Measurements from ENCODE around the gene MCCC2.

DNA sequence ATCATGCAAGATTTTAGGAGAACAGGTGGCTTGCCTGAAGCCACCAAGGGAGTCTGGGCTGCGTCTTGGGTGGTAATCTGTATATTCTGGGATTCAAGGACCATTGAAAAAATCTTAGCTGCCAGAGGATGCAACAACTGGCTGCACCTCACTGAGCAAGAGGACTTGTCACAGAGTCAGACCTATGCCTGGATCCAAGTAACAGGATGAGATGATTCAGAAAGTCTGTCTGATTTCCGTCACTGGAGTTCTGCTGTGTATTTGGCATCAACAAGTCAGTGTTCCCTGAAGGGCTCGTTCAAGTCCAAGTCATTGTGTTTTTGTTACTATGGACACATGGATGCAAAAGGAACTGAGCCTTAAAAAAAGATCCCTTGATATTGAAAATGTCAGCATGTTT is 94.2 kb downstream of the MCCC2 start:
- TF ChIP-seq, protein P1, sequence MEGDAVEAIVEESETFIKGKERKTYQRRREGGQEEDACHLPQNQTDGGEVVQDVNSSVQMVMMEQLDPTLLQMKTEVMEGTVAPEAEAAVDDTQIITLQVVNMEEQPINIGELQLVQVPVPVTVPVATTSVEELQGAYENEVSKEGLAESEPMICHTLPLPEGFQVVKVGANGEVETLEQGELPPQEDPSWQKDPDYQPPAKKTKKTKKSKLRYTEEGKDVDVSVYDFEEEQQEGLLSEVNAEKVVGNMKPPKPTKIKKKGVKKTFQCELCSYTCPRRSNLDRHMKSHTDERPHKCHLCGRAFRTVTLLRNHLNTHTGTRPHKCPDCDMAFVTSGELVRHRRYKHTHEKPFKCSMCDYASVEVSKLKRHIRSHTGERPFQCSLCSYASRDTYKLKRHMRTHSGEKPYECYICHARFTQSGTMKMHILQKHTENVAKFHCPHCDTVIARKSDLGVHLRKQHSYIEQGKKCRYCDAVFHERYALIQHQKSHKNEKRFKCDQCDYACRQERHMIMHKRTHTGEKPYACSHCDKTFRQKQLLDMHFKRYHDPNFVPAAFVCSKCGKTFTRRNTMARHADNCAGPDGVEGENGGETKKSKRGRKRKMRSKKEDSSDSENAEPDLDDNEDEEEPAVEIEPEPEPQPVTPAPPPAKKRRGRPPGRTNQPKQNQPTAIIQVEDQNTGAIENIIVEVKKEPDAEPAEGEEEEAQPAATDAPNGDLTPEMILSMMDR (IDR thresholded peaks at IDR 0.05 in 2 of 3, conservative IDR thresholded peaks at IDR 0.05 in 1 of 3; ENCODE audit: control insufficient read depth in 2 of 3, extremely low read depth in 1 of 3, insufficient read depth in 1 of 3, low read depth in 3 of 3, low read length in 3 of 3) = no peak
- TF ChIP-seq, protein P2, sequence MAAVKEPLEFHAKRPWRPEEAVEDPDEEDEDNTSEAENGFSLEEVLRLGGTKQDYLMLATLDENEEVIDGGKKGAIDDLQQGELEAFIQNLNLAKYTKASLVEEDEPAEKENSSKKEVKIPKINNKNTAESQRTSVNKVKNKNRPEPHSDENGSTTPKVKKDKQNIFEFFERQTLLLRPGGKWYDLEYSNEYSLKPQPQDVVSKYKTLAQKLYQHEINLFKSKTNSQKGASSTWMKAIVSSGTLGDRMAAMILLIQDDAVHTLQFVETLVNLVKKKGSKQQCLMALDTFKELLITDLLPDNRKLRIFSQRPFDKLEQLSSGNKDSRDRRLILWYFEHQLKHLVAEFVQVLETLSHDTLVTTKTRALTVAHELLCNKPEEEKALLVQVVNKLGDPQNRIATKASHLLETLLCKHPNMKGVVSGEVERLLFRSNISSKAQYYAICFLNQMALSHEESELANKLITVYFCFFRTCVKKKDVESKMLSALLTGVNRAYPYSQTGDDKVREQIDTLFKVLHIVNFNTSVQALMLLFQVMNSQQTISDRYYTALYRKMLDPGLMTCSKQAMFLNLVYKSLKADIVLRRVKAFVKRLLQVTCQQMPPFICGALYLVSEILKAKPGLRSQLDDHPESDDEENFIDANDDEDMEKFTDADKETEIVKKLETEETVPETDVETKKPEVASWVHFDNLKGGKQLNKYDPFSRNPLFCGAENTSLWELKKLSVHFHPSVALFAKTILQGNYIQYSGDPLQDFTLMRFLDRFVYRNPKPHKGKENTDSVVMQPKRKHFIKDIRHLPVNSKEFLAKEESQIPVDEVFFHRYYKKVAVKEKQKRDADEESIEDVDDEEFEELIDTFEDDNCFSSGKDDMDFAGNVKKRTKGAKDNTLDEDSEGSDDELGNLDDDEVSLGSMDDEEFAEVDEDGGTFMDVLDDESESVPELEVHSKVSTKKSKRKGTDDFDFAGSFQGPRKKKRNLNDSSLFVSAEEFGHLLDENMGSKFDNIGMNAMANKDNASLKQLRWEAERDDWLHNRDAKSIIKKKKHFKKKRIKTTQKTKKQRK (IDR thresholded peaks at IDR 0.05; ENCODE audit: low read depth, low read length) = no peak
- TF ChIP-seq ATF2 (IDR thresholded peaks at IDR 0.05; ENCODE audit: low read length) (no peak), NFXL1 (IDR thresholded peaks at IDR 0.05; ENCODE audit: borderline replicate concordance) (no peak)
- TF ChIP-seq, protein P3, sequence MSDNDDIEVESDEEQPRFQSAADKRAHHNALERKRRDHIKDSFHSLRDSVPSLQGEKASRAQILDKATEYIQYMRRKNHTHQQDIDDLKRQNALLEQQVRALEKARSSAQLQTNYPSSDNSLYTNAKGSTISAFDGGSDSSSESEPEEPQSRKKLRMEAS (IDR thresholded peaks at IDR 0.05; ENCODE audit: low read depth, low read length) = no peak
